GM12801 (cell line): ENCODE measurements around the gene KDM4C.

Source experiments
- CTCF ChIP-seq: IDR thresholded peaks from one replicate; pipeline ENCODE4 v1.5.1; 2011; ENCODE audit warnings: control low read depth; ENCODE audit not compliant: insufficient read length; ENCODE audit errors: extremely low read depth

KDM4C gene

GRCh38 chr9:6938873-6939272 lies 181.1 kb downstream of the KDM4C start:
- TF ChIP-seq CTCF, result no peak

- no peak for TF ChIP-seq CTCF
Measured at GRCh38 chr9:6941501-6941900, 183.7 kb downstream of the KDM4C start.

- TF ChIP-seq CTCF, result no peak
Measured at GRCh38 chr9:6942406-6942805, 184.6 kb downstream of the KDM4C start.

DNA sequence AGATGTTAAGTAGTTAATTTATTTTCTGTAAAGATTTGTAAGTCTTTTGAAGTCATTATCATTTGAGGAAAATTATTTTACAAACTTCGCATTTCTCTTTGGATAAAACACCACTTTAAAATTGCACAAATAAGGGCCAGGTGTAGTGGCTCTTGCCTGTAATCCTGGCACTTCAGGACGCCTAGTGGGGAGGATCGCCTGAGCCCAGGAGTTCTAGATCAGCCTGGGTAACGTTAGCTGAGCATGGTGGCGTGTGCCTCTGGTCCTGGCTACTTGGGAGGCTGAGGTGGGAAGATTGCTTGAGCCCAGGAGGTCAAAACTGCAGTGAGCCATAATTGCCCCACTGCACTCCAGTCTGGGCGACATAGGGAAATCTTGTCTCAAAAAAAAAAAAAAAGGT lies 185.5 kb downstream of the KDM4C start:
- TF ChIP-seq CTCF, result no peak

DNA sequence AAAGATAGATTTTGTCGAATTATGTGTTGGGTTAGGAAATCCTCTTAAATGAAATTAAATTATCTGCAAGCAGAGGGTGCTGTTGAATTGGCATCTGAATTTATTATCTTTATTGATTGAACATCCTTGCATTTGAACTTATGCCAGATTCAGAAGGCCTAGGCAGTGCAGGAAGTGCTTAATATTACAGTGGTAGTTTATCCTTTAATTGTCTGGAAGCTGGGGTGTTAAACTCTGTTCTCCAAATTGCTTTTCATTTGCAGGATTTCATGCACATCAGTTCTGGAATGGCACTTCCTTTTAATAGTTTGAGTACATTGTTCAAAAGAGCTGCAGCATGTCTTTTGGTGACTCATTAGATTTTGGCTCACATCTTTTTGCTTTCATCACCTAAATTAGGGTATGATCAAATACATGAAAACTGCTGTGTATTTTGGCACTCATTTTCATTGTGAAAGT lies 186.3 kb downstream of the KDM4C start:
- TF ChIP-seq CTCF, result no peak

DNA sequence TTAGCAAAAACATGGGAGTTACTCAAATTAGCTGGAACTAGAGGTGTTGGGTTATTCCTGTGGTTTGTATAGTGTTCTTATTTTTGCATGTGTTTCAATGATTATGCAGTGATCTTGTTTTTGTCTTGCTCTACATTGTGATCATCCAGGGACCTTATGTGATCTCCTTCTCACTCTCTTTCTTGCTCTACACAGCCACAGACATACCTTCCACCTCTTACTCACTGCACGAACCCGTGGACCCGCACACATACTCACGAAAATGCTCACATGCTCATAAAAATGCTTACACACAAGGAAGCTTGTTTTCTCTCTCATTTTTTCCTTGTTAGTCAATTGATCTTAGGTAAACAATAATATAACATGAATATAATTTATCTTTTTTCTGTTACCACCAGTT lies 187.1 kb downstream of the KDM4C start:
- no peak for TF ChIP-seq CTCF

- no peak for TF ChIP-seq CTCF
Measured at GRCh38 chr9:6945816-6946215, 188.0 kb downstream of the KDM4C start.
